WTC11 (cell line): ENCODE results near the gene ALMS1.

Experiments used
- CTCF ChIP-seq: fragments of 200-600 bp; IDR thresholded peaks from 2 replicates; pipeline ENCODE4 v1.8.0; 2022; ENCODE audit warnings: antibody characterized with exemption
- ETV6 ChIP-seq: sonication (generic); formaldehyde crosslinking; IDR thresholded peaks from 2 replicates; pipeline ENCODE4 v1.8.1; 2022; ENCODE audit warnings: mild to moderate bottlenecking, missing genetic modification reagents
- FOXP1 ChIP-seq: sonication (generic); formaldehyde crosslinking; IDR thresholded peaks from 2 replicates; pipeline ENCODE4 v1.8.0; 2022; ENCODE audit warnings: missing genetic modification reagents, mild to moderate bottlenecking, moderate library complexity, borderline replicate concordance
- TF ChIP-seq, protein P1 (sequence below): sonication (generic); formaldehyde crosslinking; conservative IDR thresholded peaks from 2 replicates; pipeline ENCODE4 v1.8.1; 2022; ENCODE audit warnings: mild to moderate bottlenecking, missing genetic modification reagents
- TF ChIP-seq, protein P2 (sequence below): sonication (generic); formaldehyde crosslinking; IDR thresholded peaks from 2 replicates; pipeline ENCODE4 v1.8.1; 2023; ENCODE audit warnings: mild to moderate bottlenecking, missing genetic modification reagents, moderate library complexity

DNA sequence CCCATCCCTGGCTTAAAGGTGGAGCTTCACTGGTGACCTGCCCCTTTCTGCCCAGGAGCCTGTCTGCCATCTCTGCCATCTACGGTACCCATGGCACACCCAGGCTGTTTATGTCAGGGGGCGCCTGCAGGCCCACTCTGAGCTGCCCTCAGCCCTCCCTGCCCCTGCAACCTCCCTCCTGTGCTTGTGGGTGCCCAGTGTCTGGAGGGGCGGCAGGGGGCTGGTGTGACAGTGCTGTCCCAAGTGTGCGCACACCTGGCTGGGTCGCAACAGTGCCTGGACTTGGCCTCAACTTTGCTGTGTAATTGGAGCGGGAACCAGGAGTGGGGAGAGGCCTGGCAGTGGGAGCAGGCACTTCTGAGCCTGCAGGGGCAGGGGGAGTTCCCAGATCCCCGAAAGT is 102.4 kb downstream of the ALMS1 start:
- TF ChIP-seq ETV6 (CRISPR knock-in tag) (no peak), FOXP1 (CRISPR knock-in tag) (no peak), CTCF (no peak)
- TF ChIP-seq, protein P1, sequence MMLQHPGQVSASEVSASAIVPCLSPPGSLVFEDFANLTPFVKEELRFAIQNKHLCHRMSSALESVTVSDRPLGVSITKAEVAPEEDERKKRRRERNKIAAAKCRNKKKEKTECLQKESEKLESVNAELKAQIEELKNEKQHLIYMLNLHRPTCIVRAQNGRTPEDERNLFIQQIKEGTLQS, result no peak
- TF ChIP-seq, protein P2, sequence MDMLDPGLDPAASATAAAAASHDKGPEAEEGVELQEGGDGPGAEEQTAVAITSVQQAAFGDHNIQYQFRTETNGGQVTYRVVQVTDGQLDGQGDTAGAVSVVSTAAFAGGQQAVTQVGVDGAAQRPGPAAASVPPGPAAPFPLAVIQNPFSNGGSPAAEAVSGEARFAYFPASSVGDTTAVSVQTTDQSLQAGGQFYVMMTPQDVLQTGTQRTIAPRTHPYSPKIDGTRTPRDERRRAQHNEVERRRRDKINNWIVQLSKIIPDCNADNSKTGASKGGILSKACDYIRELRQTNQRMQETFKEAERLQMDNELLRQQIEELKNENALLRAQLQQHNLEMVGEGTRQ (CRISPR knock-in tag), result no peak
